ENCODE measurements around the gene ABCA10.

GRCh38 chr17:69232650-69233049, 4.0 kb upstream of the ABCA10 start:
- no peak for TF ChIP-seq LEF1 (IDR thresholded peaks at IDR 0.05; ENCODE audit: borderline replicate concordance)
- no peak for TF ChIP-seq TARDBP (IDR thresholded peaks at IDR 0.05)
- no peak for TF ChIP-seq SUZ12 (IDR thresholded peaks at IDR 0.05)
- TF ChIP-seq FOXA1 (IDR thresholded peaks at IDR 0.05): no peak
- no peak for TF ChIP-seq CTBP1 (IDR thresholded peaks at IDR 0.05; ENCODE audit: borderline replicate concordance)
- TF ChIP-seq BHLHE40 (IDR thresholded peaks at IDR 0.05; ENCODE audit: borderline replicate concordance): no peak
- TF ChIP-seq ZNF384 (IDR thresholded peaks at IDR 0.05): no peak
- TF ChIP-seq SP1 (IDR thresholded peaks at IDR 0.05): no peak
- no peak for TF ChIP-seq L3MBTL2 (conservative IDR thresholded peaks at IDR 0.05)
- no peak for TF ChIP-seq FOXK2 (IDR thresholded peaks at IDR 0.05)
- TF ChIP-seq, protein P1, sequence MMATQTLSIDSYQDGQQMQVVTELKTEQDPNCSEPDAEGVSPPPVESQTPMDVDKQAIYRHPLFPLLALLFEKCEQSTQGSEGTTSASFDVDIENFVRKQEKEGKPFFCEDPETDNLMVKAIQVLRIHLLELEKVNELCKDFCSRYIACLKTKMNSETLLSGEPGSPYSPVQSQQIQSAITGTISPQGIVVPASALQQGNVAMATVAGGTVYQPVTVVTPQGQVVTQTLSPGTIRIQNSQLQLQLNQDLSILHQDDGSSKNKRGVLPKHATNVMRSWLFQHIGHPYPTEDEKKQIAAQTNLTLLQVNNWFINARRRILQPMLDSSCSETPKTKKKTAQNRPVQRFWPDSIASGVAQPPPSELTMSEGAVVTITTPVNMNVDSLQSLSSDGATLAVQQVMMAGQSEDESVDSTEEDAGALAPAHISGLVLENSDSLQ (IDR thresholded peaks at IDR 0.05): no peak

Data from HEK293T (cell line).